B cell (primary cell): Measurements from ENCODE around the gene BCO1.

Experiments used
- EZH2 ChIP-seq: IDR thresholded peaks from 2 replicates; pipeline ENCODE4 v1.6.1; 2012; ENCODE audit warnings: borderline replicate concordance, low read depth, mild to moderate bottlenecking, moderate library complexity, low read length; ENCODE audit not compliant: insufficient read depth, poor library complexity, severe bottlenecking
- TF ChIP-seq, protein P1 (sequence below): fragments of 200-600 bp; IDR thresholded peaks from one replicate; pipeline ENCODE4 v1.8.0; 2022; ENCODE audit warnings: antibody characterized with exemption, mild to moderate bottlenecking

DNA sequence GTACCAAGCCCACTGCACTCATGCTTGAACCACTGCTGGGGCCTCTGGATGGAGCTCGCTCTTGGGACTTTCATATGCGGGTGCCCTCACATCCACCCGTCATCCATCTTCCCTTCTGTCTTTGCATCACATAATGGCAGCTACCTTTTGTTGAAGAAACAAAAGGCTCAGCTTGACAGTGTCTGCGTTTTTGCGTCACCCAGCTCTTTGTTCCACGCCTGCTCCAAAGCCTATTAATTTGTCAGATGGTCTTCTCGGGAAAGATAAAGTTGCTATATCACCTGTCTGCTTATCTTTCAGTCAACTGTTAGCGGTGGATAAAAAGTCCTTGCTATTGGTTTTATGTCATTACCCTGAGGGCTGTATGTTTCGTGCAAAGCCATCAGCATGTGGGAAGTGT is 18.1 kb upstream of the BCO1 start:
- TF ChIP-seq, protein P1, sequence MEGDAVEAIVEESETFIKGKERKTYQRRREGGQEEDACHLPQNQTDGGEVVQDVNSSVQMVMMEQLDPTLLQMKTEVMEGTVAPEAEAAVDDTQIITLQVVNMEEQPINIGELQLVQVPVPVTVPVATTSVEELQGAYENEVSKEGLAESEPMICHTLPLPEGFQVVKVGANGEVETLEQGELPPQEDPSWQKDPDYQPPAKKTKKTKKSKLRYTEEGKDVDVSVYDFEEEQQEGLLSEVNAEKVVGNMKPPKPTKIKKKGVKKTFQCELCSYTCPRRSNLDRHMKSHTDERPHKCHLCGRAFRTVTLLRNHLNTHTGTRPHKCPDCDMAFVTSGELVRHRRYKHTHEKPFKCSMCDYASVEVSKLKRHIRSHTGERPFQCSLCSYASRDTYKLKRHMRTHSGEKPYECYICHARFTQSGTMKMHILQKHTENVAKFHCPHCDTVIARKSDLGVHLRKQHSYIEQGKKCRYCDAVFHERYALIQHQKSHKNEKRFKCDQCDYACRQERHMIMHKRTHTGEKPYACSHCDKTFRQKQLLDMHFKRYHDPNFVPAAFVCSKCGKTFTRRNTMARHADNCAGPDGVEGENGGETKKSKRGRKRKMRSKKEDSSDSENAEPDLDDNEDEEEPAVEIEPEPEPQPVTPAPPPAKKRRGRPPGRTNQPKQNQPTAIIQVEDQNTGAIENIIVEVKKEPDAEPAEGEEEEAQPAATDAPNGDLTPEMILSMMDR = no peak
- TF ChIP-seq EZH2 = no peak
